ENCODE results near the gene BCAR1. TPM values are rescaled to one million over a fixed set of nuclear protein-coding genes. Genes with fewer than 3 reads are reported as not detected.

The BCAR1 gene
- total RNA-seq, 6 experiments from 2014 or later, result 29.2 to 108 (median 51.2) TPM

GRCh38 chr16:75294773-75295459 lies 43.5 kb upstream of the BCAR1 start:
- no peak overlapping the region for H3K4me3 ChIP-seq
- peaks cover 0 to 9% (median 0%) of the 10 kb centered on the region in 4 donors for H3K4me1 ChIP-seq
- H3K36me3 ChIP-seq, result peaks cover 0 to 26% (median 11%) of the 10 kb centered on the region in 4 donors
- H3K9me3 ChIP-seq, result no peaks in the 10 kb centered on the region
- H3K27me3 ChIP-seq, result no peaks in the 10 kb centered on the region
- no peak overlapping the region for H3K27ac ChIP-seq
- intact Hi-C loops (cut with DNase I), result no loop called here
- ATAC-seq (no peak), DNase-seq (no peak)
- WGBS (ENCODE audit: insufficient coverage, low coverage, low lambda C conversion rate, missing lambda C conversion rate), result 92% methylated on average over 5 of the region's 6 CpGs
- TF ChIP-seq CTCF (IDR thresholded peaks at IDR 0.05), result no peak
- TF ChIP-seq POLR2A (IDR thresholded peaks at IDR 0.05), result no peak

GRCh38 chr16:75293772-75294171 lies 42.3 kb upstream of the BCAR1 start:
- Histone ChIP-seq H3K36me3 (peaks cover 0 to 26% (median 10%) of the 10 kb centered on the region in 4 donors), H3K4me1 (peaks cover 0 to 9% (median 0%) of the 10 kb centered on the region in 4 donors), H3K4me3 (no peak overlapping the region), H3K27ac (no peak overlapping the region), H3K9me3 (no peaks in the 10 kb centered on the region), H3K27me3 (no peaks in the 10 kb centered on the region)
- ATAC-seq, result no peak
- TF ChIP-seq CTCF (IDR thresholded peaks at IDR 0.05) (no peak), POLR2A (IDR thresholded peaks at IDR 0.05) (no peak)
- DNase-seq, result no peak
- 91% methylated on average over 5 of the region's 6 CpGs for WGBS (ENCODE audit: insufficient coverage, low coverage, low lambda C conversion rate, missing lambda C conversion rate)
- intact Hi-C loops (cut with DNase I), result no loop called here

- peaks cover 0 to 4% (median 0%) of the 10 kb centered on the region in 4 donors for H3K4me1 ChIP-seq
- no peaks in the 10 kb centered on the region for H3K27me3 ChIP-seq
- no peak overlapping the region for H3K4me3 ChIP-seq
- peaks cover 0 to 26% (median 10%) of the 10 kb centered on the region in 4 donors for H3K36me3 ChIP-seq
- H3K9me3 ChIP-seq, result no peaks in the 10 kb centered on the region
- ATAC-seq, result no peak
- WGBS (ENCODE audit: insufficient coverage, low coverage, low lambda C conversion rate, missing lambda C conversion rate), result 96% methylated on average over 4 of the region's 4 CpGs
- H3K27ac ChIP-seq, result no peak overlapping the region
- intact Hi-C loops (cut with DNase I), result no loop called here
- TF ChIP-seq CTCF (IDR thresholded peaks at IDR 0.05), result no peak
- TF ChIP-seq POLR2A (IDR thresholded peaks at IDR 0.05), result no peak
- DNase-seq, result no peak
These were observed 41.7 kb upstream of the BCAR1 start for GRCh38 chr16:75293173-75293572.

GRCh38 chr16:75292691-75293090 lies 41.3 kb upstream of the BCAR1 start:
- TF ChIP-seq CTCF (IDR thresholded peaks at IDR 0.05) (no peak), POLR2A (IDR thresholded peaks at IDR 0.05) (no peak)
- ATAC-seq (no peak), DNase-seq (no peak)
- WGBS (ENCODE audit: insufficient coverage, low coverage, low lambda C conversion rate, missing lambda C conversion rate), result 100% methylated on average over 1 of the region's 3 CpGs
- intact Hi-C loops (cut with DNase I), result no loop called here
- no peaks in the 10 kb centered on the region for H3K27me3 ChIP-seq
- H3K4me3 ChIP-seq, result no peak overlapping the region
- H3K9me3 ChIP-seq, result no peaks in the 10 kb centered on the region
- peaks cover 0 to 26% (median 10%) of the 10 kb centered on the region in 4 donors for H3K36me3 ChIP-seq
- H3K27ac ChIP-seq, result no peak overlapping the region
- no peaks in the 10 kb centered on the region for H3K4me1 ChIP-seq
